DMS79 treated with DMSO at 0.1 percent for 48 hours (cell line): ENCODE results near the gene FAXDC2.

ENCODE experiments used
- DNase-seq: peaks from one replicate; lab custom pipeline; 2025; lab: John Stamatoyannopoulos, UW

The FAXDC2 gene, protein sequence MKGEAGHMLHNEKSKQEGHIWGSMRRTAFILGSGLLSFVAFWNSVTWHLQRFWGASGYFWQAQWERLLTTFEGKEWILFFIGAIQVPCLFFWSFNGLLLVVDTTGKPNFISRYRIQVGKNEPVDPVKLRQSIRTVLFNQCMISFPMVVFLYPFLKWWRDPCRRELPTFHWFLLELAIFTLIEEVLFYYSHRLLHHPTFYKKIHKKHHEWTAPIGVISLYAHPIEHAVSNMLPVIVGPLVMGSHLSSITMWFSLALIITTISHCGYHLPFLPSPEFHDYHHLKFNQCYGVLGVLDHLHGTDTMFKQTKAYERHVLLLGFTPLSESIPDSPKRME

DNA sequence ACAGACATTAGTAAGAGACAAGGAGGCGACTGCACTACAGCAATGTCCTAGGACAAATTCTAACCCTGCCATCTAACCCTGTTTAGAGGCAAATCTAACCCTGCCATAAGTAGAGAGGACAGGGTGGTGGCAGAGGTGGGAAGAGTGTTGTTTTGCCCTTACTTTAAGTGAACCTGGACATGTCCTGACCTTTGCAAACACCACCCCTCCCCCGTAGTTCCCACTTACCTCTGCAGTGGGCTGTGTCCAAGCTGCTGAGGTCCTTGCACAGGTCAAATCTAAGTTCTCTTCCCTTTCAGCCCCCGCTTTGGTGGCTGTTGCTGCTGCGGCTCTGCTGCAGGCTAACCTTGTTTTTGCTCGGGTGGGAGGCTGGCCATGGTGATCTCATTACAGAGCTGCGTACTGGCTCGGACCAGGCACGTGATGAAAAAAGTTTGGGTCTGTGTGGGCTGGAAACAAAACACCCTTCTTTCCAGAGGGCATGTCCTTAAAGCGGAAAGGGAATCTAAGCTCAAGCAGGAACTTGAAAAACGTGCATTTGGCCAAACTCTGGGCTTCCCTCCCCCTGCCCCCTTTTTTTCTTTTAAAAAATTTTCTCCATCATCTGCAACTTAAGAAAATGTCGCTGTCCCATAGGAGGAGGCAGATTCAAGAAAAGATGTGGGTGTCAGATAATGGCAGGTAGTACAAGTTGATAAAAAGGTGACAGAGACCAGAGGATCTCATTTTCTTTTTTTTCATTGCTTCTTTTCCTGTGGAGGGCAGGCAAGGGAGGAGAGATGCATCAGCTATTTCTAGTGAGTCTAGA, at the start of gene FAXDC2:
FAXDC2 (minus strand) TSS at position 349 of the 808 bp plus-strand sequence. CDS start 12,425 bp downstream, outside the sequence.
- no peak for DNase-seq

DNA sequence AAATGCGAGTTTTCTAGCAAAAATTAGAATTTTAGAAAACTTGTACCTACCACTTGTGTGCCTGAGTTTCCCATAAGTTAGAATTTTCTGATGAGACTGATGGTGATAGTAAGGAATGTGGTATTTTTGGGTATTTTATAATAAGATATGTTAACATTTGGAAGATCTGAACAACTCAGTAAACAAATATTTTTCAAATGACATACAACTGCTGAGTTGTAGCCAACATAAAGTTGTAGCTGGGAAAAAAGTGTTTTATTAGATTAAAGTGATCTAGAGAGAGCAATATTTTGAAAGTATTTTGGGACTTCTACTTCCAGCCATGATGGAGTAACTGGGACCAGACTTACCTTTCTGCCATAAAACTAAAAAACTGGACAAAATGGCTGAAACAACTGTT, 49.7 kb upstream of the FAXDC2 start:
- DNase-seq = no peak

DNA sequence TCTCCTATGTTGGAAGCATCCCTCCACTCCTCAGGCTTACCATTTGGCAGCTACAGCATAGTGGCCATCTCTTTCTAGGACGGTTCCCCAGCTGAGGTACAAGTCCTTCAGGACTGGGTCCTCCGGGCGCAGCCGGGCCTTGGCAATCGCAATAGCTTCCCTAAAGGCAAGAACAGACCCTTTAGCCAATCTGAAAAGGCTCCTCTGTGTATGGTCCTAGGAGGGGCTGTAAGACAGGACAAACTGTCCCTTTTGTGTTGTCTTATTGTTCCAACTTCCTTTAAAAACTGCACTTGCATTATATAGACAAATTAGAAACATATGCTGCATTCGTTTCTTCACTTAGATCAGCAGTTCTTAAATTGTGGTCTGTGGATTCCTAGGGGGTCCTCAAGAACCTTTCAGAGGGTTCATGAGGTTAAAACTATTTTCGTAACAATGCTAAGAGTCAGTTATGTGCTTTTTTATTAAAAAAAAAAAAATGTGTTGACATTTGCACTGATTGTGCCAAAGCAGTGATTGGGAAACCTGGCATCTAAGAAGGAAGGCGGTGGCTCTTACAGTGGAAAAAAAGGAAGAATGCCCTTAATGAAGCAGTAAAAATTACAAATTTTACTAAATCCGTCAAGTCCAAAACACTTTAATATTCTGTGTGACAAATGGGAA, 48.9 kb upstream of the FAXDC2 start:
- no peak for DNase-seq

DNA sequence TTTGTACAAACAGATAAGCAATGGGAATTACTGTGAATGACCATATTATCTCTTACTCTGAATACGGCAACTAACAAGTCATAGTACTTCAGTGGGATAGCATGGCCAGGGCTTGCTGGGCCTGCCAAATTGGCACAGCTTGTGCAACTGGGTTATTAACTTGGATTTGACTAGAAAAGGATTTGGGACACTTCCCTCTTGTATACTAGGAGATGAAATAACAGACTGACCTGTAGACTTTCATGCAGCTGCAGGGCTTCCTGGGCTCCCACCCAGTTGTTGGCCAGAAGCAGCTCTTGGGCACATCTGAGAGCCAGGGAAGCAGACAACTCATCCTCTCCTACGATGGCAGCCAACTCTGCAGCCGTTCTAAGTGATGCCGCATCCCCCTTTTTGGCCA, 47.8 kb upstream of the FAXDC2 start:
- no peak for DNase-seq

DNA sequence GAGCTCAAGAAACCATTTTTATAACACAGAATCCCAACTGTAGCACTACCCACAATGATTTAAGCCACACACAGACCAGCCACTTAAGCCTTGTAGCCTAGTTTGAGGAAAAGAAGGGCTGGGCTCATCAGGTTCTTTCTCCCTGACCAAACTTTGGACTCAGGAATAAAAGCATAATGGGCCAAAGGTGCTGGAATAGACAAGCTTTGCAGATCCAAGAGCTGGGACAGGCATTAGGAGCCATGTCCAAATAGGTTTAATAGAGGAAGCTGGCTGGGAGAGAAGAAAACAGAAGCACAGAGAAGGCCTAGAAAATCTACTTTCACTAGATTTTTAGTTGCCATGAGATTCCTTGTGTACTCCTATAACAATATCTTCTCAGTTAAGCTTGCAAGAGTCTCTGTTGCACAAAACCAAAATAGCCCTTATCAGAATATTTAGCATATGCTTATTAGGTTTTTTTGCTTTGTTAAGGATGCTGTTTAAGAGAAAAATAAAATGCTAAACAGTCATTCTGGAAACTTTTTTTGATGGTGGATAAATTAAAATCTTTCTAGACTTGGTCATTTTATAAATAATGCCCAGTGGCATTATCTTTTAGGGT, 46.3 kb upstream of the FAXDC2 start:
- no peak for DNase-seq

DNA sequence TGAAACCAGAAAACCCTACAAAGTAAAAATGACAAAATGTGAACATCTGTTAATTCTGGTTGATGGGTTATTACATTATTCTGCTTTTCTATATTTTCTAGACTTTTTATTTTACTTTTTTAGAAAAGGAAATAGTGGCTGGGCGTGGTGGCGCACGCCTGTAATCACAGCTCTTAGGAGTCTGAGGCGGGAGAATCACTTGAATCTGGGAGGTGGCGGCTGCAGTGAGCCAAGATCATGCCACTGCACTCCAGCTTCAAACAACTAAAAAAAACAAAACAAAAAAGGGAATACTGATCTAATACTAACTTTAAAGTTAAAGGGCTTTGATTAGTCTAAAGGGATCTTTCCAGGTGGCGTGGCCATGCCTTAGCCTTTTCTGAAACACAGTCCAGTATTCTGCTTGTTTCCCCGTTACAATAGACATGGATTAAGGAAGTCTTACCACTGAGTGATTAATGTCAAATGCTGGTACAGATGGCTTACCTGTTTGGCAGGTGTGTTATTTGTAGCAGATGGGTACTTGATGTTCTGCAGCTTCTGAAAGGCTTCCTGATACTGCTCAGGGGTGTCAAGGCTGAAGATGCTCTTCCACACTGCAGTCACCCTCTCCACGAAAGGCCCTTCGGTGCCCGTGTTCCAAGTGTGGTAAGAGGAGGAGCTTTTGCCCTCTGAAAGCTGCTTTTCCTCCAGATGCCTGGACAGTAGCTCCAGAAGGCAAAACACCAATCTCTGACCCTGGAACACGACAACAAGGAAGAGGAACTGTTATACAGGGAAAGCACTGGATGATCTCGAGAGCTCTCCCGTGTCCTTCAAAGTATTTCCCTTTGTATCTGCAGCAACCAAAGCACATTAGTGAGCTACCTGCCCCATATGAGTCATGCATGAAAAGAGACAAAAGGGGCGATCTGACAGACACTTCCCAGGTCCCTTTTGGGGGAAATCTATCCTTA, 45.5 kb upstream of the FAXDC2 start:
- DNase-seq = no peak

DNA sequence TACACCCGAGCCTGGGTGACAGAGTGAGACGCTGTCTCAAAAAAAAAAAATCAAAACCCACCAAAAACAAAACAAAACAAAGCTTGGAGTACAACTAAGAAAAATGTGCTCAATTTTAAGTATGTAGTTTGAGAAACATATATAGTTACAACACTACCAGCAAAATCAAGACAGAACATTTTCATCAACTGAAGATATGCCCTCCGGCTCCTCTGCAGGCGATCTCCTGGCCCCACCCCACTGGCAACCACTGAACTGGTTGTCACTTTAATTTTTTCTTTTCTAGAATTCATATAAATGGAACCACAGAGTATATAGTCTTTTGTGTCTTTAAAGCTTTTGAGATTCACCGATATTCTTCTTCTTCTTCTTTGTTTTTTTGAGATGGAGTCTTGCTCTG, 43.0 kb upstream of the FAXDC2 start:
- no peak for DNase-seq

DNA sequence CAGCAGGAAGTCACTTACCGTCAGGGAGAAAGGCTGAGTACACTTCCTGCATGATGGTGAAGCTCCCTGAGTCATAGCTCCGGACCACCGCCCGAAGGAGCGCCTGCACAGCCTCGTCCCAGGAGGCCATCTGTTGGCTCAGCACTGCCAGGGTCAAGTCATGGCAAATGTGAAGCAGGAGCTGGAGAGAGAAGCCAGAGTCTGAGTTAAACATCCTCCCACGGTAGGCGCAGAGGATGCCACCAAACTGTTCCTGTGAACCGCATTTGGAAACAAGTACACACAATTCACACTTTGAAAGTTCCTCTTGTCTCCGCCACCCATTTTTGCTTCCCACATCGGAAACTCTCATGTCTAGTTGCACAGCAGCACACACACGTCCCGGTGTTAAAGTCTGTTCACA, 42.0 kb upstream of the FAXDC2 start:
- DNase-seq = no peak

DNA sequence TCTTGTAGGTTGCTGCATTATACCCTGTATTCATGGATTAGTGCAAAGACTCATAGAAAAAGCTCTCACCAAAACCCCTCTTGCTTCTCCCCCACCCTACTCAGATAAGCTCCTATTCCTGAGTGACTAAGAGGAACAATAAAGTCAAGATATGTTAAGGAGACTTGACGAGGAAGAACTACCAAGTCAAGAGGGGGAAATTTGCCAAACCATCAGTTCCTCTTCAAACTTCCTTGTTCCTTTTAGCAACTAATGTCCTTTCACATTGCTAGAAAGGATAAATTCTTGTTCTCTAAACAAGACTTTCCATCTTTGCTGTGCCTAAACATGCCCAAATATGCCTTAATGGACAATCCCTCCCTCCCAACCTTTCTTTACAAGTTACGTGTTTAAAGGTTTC, 35.0 kb upstream of the FAXDC2 start:
- DNase-seq = no peak

DNA sequence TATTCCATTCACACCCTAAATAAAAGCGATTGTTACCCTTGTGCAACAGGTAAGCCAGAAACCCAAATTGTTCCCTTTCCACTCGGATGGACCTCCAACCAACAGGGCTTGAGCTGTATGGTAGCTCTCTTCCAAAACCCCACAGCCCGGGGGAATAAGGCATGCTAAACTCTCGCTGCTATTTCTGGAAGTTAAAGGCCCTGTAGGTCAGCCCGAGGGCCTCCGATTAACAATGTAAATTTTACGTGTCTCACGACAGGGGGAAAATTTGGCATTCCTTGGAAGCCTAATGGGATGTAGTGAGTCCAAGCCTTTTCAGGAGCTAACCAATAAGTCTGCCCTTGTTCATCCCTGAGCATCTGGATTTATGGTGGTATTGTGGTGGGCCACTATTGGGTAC, 34.0 kb upstream of the FAXDC2 start:
- no peak for DNase-seq

DNA sequence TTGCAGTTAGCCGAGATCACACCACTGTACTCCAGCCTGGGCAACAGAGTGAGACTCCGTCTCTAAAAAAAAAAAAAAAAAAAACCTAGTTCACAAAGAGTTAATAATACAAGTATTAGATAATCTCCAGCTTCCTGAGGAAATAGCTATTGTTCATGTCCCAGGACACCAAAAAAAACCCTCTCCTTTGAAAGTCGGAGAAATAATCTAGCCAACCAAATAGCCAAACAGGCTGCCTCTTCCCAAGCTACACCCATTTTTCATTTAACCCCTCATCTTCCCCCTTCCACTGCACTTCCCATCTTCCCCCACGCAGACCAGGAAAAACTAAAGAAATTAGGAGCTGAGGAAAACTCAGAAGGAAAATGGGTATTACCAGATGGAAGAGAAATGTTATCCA, 31.6 kb upstream of the FAXDC2 start:
- DNase-seq = no peak

DNA sequence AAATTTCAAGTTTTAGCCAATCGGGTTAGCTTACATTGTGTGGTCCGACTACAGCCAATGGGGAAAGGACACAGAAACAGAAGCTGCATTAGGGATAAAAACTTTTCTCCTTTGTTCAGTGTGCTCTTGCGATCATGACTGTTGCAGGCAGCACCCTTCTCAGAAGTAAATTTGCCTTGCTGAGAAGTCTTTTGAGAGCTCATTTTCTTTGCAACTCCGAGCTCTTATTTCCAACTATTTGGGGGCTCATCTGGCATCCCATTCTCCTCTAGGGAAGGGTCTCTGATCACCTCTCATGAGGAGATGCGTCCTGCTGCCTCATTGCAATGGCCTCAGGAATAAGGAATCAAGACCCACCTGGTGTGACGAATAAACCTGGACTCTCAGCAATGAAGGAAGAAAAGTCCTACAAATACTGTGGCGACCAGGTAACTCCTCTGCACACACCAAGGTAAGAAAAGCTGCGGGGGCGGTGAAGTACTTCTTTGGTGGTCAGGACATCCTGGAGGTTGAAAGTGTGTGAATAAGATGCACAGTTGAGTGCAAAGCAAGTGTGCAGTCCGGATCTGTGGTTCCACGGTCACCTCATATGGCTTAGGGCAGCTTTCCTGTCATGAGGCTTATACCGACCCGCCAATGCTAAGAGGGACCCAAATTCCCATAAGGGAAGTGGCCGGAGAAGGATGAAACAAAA, 28.4 kb upstream of the FAXDC2 start:
- no peak for DNase-seq

DNA sequence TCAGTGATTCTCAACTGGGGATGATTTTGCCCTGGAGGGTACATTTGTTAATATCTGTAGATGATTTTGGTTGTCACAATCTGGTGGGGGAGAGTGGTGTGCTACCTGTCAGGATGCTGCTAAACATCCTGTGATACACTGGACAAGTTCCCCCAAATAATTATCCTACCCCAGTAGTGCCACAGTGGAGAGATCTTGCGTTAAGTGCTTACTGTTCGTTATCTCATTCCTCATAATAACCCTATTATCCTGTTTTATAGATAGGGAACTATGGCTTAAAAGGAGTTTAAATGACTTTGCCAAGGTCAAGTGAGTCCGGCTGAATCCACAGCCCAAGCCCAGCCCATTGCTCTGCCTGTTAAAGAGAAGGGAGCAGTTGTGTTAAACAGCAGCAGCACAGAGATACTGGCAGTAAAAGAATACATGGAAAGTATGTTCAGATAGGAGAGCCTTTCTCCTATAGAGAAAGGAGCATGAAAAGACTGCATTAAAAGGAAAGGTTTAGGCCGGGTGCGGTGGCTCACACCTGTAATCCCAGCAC, 23.5 kb upstream of the FAXDC2 start:
- DNase-seq = no peak

DNA sequence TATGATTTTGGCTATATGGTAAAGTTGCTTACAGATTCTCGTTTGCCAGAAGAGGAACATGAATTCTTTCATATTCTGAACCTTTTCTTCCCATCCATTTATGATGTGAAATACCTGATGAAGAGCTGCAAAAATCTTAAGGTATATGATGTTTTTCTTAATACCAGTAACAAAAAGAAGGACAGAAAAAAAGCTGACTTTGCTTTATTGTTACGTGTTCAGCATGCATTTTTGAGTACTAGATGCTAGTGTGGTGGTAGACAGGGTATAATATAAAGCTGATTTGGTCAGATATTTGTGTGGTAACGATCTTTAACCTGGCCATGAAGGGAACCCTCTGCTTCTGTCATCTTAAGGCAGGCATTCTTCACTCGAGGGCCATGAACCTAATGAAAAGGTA, 21.3 kb upstream of the FAXDC2 start:
- DNase-seq = no peak

DNA sequence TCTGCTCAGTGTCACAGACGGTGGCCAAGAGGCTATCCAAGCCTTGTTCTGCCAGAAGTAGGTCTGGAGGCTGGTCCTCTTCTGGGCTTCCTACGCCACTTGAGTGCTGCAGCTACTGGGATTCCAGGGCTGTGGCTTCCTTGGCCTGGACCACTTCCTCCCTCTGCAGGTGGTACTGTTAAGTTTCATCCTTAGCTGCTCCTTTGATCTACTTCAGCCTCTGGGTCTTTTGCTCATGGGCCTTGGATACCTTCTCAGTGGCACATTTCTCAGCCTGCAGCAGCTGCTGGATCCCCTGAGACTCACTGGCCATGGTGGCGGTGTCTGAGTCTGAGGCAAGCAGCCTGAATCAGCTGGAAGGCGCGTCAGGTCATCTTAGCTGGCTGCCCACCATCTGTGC, 18.3 kb upstream of the FAXDC2 start:
- DNase-seq = no peak

DNA sequence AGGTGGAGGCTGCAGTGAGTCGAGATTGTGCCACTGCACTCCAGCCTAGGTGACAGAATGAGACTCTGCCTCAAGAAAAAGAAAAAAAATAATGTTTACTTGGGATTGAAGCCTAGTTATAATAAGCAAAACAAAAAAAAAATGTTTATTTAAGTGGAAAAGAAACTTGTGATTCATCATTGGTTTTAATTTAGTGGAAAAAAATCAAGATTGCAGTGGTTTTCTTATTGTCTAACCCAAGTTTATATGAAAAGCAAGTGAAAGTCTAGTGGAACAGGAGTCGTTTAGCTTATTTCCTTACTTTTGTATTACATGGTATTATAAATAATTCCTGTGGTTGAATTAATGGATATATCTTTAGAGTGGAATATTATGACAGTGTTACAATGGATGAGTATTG, 16.4 kb upstream of the FAXDC2 start:
- DNase-seq = no peak

DNA sequence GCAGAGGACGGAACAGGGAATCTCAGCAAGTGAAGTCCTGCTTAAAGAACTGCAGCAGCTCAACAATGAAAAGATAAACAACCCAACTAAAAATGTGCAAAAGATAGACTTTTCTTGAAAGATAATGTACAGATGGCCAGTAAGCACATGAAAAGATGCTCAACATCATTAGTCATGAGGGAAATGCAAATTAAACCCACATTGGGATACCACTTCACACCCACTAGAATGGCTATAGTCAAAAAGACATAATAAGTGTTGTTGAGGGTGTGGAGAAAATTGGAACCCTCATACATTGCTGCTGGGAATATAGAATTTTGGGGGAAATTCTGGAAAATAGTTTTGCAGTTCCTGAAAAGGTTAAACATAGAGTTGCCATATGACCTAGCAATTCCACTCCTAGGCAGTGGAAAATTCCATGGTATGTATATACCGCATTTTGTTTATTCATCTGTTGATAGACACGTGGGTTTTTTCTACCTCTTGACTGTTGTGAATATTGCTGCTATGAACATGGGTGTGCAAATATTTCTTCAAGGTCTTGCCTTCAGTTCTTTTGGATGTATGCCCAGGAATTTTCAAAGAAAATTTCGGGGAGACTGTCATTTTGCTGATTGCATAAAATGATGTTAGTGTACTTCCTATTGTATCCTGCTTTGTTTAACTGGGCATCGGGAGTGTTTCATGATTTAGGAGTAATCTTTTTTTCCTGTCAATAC, 15.2 kb upstream of the FAXDC2 start:
- DNase-seq = no peak

DNA sequence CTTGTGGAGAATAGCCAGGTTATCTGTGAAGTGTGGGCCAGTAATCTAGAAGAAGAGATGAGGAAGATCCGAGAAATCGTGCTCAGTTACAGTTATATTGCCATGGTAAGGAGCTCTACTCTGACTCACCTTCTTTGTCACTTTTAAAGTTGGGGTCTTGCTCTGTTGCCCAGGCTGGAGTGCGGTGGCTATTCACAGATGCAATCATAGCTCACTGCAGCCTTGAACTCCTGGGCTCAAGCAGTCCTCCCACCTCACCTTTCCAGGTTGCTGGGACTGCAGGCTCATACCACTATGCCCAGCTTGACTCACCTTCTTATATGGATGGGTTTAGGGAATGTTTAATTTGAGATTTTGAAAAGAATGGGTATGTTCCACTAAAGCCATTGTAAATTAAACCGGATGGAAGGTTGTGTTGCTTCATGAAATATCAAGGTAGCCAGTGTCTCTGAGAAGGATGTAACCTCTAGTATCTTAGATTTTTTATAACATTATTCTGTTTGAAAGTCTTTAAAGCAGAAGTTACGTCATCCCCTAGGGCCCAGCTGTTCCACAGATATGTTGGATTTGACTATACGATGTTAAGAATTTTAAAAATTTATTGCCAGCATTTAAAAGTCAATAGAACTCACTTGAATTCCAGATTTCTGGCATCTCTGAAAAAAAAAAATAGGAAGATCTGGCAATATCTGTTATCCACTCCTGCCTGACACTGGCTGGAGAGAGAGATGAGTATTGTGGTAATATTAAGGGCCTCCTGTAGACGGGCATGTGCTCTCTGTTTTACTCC, 13.1 kb upstream of the FAXDC2 start:
- DNase-seq = no peak

DNA sequence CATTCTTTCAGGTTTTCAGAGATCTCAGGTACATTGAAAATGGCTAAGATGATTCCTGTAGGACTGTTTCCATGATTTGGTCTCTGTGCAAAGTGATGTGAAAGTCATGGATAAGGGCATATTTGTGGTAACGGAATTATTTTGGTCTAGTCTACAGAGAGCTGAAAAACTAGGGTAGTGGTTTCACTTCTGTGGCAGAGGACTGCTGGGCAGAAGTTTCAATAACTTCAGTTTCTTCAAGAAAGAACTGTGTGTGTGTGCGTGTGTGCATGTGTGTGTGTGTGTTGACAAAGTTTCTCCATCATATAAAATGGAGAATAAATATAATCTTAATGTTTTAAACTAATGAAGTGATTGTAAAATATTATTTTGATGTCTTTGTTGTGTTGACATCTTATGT, 12.4 kb upstream of the FAXDC2 start:
- DNase-seq = no peak
